GM10266 (cell line): Measurements from ENCODE around the gene RAB5B.

ENCODE experiments used
- DNase-seq: peaks from one replicate; pipeline ENCODE4 v3.0.0; 2012; ENCODE audit errors: extremely low spot score
- TF ChIP-seq, protein P1 (sequence below): IDR thresholded peaks from 2 replicates; pipeline ENCODE4 v1.5.1; 2012; ENCODE audit warnings: mild to moderate bottlenecking, low read depth; ENCODE audit not compliant: control insufficient read depth, insufficient read depth; ENCODE audit errors: missing control alignments

RAB5B gene

DNA sequence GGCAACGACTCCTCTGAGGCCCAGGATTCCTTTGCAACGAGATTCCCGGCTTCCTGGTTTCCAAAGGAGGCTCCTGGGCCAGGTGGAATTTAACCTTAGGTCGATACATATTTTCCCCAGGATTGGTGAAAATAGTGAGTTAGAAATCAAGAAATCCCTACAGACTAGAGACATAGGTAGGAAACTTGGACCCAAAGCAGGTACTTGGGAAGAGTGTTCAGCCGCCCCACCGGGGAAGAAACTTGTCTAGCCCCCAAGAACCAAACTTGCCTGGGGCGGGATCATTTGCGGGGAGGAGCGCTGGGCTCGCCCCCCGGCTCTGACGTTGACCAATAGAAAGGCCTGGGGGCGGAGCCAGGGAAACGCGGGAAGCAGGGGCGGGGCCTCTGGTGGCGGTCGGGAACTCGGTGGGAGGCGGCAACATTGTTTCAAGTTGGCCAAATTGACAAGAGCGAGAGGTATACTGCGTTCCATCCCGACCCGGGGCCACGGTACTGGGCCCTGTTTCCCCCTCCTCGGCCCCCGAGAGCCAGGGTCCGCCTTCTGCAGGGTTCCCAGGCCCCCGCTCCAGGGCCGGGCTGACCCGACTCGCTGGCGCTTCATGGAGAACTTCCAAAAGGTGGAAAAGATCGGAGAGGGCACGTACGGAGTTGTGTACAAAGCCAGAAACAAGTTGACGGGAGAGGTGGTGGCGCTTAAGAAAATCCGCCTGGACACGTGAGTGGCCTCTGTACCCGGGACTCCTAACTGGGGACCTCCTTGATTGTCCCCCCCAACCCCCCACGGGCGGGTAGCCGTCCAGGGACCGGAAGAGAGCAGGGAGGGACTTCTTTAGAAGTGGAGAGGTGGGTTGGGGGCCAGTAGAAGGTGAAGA lies 7.2 kb upstream of the RAB5B start, which contains the start of gene CDK2:
Gene CDK2 (plus strand): TSS at position 423 of the 874 bp plus-strand sequence. CDS start 179 bp downstream, at position 602.
- TF ChIP-seq, protein P1, sequence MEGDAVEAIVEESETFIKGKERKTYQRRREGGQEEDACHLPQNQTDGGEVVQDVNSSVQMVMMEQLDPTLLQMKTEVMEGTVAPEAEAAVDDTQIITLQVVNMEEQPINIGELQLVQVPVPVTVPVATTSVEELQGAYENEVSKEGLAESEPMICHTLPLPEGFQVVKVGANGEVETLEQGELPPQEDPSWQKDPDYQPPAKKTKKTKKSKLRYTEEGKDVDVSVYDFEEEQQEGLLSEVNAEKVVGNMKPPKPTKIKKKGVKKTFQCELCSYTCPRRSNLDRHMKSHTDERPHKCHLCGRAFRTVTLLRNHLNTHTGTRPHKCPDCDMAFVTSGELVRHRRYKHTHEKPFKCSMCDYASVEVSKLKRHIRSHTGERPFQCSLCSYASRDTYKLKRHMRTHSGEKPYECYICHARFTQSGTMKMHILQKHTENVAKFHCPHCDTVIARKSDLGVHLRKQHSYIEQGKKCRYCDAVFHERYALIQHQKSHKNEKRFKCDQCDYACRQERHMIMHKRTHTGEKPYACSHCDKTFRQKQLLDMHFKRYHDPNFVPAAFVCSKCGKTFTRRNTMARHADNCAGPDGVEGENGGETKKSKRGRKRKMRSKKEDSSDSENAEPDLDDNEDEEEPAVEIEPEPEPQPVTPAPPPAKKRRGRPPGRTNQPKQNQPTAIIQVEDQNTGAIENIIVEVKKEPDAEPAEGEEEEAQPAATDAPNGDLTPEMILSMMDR, result no peak
- peak; percentile 89 for DNase-seq

DNA sequence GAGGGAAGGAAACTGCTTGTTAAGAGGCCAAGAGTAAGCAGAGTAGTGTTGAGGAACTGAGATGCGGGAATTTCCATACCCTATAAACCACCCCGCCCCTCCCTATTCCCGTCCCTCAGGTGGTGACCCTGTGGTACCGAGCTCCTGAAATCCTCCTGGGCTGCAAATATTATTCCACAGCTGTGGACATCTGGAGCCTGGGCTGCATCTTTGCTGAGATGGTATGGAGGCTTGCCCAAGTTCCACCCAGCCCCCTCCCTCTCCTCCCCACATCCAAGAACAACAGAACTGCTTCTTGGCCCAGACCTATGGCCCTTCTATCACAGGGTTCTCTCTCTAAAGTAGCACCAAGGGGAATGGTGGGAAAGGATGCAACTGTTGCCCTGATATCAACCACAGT lies 4.5 kb upstream of the RAB5B start:
- DNase-seq, result no peak
- TF ChIP-seq, protein P1, result no peak

DNA sequence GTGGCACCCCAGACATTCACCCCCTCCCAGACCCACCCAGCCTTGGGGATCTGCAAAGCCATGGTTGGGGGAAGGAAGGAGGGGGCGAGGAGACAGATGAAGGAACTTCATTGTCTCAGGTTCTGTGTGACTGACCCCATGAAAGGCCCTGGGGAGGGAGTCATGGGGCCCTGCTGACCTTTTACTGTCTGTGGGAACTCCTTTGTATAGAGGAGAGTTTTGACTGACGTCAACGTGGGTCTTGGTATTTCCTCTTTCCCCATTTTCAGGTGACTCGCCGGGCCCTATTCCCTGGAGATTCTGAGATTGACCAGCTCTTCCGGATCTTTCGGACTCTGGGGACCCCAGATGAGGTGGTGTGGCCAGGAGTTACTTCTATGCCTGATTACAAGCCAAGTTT lies 3.1 kb upstream of the RAB5B start:
- DNase-seq, result no peak
- TF ChIP-seq, protein P1, result no peak

DNA sequence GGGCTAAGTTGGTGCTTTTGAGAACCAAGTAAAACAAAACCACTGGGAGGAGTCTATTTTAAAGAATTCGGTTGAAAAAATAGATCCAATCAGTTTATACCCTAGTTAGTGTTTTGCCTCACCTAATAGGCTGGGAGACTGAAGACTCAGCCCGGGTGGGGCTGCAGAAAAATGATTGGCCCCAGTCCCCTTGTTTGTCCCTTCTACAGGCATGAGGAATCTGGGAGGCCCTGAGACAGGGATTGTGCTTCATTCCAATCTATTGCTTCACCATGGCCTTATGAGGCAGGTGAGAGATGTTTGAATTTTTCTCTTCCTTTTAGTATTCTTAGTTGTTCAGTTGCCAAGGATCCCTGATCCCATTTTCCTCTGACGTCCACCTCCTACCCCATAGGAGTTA lies 1.8 kb upstream of the RAB5B start:
- TF ChIP-seq, protein P1, result no peak
- DNase-seq, result no peak

DNA sequence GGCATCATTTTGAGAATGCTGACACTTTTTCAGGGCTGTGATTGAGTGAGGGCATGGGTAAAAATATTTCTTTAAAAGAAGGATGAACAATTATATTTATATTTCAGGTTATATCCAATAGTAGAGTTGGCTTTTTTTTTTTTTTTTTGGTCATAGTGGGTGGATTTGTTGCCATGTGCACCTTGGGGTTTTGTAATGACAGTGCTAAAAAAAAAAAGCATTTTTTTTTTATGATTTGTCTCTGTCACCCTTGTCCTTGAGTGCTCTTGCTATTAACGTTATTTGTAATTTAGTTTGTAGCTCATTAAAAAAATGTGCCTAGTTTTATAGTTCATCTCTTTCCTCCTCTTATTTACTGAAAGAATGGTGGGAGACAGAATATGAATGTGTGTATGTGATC lies 1.4 kb upstream of the RAB5B start:
- TF ChIP-seq, protein P1, result no peak
- no peak for DNase-seq

DNA sequence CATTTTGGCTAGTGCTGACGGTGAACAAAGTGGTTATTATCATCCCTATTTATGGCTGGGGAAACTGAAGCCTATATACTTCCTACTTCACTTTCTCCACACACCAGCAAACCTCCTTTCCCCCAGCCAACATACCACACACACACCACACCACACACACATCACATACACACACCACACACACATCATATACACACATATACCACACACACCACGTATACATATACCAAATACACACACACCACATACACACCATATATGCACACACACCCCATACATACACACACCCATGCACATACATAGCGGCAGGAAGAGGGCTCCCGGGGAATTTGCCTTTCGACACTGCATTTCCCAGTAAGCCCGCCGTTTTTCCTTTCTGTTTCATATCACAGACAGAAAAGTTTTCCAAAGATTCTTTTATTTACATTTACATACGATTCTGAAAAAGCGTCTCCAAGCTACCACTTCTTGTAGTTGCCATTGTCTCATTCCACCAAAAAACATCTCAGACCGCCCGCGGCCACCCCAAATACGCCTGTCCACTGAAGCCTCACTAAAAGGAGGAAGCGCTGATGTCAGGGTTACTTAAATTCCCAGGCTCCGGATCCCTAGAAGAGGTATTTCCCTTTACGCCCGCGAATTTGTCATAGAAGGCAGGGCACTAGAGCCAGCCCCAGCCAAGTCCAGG lies 823 bp upstream of the RAB5B start:
- TF ChIP-seq, protein P1, result no peak
- DNase-seq, result no peak

DNA sequence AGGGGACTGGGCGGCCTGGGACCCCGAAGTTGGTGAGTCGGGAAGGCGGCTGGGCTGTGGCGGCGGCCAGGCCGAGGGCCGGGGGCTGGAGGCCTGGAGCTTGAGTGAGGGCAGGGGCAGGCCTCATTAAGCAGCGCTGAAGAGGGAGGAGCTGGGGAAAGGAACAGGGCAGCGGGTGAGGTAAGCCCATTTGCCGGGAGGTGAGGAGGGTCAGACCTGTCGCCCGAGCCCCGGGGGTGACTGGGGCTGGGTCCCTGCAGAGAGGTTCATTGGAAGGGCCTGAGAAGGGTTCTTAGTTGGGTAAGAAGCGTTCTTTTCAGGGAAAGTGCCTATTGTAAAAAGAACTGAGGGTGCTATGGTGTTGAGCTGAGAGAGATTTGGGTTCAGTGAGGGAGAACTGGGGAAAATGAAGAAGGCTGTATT lies 441 bp downstream of the RAB5B start:
- peak; percentile 32 for DNase-seq
- TF ChIP-seq, protein P1, result no peak
